Occipital lobe (tissue), 2 donors: ENCODE measurements around the gene DUOX2. TPM values are rescaled to one million over a fixed set of nuclear protein-coding genes. Genes with fewer than 3 reads are reported as not detected.

Experiments
- DNase-seq: peaks from one replicate; lab custom pipeline; 2025; lab: John Stamatoyannopoulos, UW
- total RNA-seq: library from RNA; depleted of rRNA; stranded (reverse); fragments of >200 nt; gene quantifications from one replicate; pipeline ENCODE4 v1.2.3, GENCODE V29; 2014

Gene DUOX2
- total RNA-seq: not detected

GRCh38 chr15:45114076-45114750 is at the start of gene DUOX2, which contains the start of gene DUOXA2:
DUOX2 (minus strand) TSS chr15:45114172; CDS start chr15:45113411, 761 bp downstream.
DUOXA2 (plus strand) TSS chr15:45114326; CDS start chr15:45114606, 280 bp downstream.
- no peak for DNase-seq

- no peak for DNase-seq
These were observed 49.5 kb upstream of the DUOX2 start for GRCh38 chr15:45163508-45163856.

- DNase-seq: peak; percentile 60
These were observed 49.0 kb upstream of the DUOX2 start for GRCh38 chr15:45162771-45163507.

DNA sequence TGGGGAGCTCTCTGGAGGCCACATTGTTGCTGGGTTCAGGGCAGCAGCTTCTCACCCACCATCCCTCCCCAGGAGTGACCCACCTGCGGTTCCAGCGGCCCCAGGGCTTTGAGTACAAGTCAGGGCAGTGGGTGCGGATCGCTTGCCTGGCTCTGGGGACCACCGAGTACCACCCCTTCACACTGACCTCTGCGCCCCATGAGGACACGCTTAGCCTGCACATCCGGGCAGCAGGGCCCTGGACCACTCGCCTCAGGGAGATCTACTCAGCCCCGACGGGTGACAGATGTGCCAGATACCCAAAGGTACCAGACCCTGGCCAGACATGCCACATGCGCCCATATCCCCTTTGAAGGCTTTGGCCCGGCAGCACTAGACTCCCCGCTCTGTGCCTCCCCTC is 47.7 kb upstream of the DUOX2 start:
- DNase-seq: no peak

DNA sequence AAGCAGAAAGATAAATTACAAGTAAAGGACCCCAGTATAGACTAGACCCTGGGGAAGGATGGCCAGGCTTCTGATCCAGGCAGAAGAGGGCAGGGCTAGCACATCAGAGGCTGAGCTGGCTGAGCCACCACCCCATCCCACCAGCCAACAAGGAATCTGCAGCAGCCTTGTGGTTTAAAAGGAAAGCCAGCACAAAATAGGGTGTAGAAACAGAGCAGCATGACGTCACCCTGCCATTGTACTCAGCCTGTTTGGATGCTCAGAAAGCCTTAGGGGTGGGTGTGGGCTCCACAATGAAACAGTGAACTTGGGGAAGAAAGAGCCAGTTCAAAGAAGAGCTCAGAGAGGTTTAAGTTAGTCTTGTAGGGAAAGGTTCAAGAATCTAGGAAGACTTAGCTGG is 44.0 kb upstream of the DUOX2 start:
- peak; percentile 31 for DNase-seq

GRCh38 chr15:45156744-45157455 is 42.9 kb upstream of the DUOX2 start:
- no peak for DNase-seq

DNA sequence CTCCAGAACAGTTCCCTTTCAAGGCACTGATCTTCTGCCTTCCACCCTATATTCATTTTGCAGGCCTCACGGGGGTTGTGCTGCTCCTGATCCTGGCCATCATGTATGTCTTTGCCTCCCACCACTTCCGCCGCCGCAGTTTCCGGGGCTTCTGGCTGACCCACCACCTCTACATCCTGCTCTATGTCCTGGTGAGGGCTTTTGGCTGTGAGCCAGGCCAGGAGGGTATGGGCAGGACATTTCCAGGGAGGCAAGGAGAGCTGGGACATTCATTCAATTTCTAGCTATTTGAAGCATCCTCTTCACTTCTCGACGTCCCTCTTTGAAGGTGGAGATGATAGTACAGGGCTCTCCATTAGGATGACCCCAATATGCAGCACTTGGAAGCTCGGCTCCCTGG is 41.8 kb upstream of the DUOX2 start:
- no peak for DNase-seq

DNA sequence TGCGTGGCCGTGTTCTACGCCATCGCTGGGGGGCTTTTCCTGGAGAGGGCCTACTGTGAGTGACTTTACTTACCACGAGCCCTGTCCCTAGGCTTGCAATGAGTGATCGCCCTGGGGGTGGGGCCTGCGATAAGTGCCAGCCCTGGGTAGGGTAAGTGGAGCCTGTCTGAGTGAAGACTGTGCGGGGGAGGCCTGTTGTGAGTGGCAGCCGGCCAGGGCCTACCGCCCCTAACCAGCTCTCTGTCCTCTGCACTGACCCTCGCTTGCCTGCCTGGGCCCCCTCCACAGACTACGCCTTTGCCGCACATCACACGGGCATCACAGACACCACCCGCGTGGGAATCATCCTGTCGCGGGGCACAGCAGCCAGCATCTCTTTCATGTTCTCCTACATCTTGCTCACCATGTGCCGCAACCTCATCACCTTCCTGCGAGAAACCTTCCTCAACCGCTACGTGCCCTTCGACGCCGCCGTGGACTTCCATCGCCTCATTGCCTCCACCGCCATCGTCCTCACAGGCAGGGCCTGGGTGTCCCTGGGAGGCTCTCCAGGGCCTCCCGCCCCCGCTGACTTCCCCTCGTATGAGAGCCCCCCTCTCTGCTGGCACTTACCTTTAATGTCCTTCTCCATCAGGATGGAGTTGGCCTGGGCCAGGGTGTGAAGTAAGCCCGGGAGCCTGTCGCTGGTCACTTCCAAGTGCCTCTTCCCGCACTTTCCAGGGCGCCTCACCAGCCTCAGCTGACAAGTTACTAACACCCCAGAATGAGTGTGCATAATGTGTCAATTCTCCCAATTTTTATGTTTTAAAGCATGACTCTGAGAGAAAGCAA is 38.2 kb upstream of the DUOX2 start:
- DNase-seq: no peak

DNA sequence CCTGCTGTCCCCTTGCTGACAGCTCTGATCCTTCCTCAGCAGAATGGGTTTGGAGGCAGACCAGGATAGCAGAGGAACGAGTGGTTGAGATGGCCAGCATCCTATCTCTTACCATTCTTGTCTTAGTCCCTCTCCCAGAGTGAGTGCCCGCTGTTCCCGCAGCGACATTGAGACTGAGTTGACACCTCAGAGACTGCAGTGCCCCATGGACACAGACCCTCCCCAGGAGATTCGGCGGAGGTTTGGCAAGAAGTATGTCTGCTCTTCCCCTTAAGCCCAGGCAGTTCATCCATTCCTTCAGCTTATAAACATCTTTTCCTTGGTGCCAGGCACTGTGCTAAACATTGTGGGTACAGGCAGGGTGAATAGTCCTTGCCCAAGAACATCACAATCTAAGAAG is 37.0 kb upstream of the DUOX2 start:
- no peak for DNase-seq

DNA sequence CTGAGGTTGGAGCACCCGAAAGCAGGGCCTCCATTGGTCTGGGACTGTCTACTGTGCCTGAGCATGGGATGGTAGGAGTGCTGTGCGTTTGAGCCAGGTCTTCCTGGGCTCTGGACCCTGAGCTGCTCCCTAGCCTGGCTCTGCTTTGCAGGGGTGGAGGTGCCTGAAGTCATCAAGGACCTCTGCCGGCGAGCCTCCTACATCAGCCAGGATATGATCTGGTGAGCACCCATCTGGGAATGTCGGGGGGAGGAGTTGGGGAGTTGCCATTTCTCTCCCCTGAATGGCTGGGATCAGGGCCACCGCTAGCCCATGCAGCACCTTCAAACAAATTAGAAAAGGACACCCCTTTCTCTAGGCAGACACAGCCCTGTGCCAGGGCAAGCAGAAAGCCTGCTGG is 36.5 kb upstream of the DUOX2 start:
- no peak for DNase-seq

DNA sequence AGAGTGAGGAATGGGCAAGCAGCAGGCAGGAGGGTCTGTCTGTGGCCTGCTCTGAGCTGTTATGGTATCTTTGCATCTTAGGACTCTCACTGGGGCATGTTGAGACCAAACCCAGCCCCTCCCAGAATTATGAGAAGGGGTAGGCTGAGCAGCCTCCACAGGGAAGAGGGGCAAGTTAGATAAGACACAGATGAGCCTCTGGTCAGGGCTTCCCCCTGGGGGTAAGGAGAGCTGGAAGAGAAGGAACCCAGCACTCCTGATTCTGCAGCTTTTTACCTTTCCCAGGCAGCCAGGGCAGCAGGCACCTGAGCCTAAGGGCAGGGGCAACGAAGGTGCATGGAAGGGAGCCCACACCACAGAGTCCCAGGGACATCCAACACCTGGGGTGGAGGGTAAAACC is 35.1 kb upstream of the DUOX2 start:
- DNase-seq: no peak

GRCh38 chr15:45148076-45149059 is 34.4 kb upstream of the DUOX2 start:
- no peak for DNase-seq

- DNase-seq: no peak
These were observed 33.6 kb upstream of the DUOX2 start for GRCh38 chr15:45147606-45148005.

GRCh38 chr15:45146405-45146804 is 32.4 kb upstream of the DUOX2 start:
- no peak for DNase-seq

GRCh38 chr15:45144775-45145174 is 30.8 kb upstream of the DUOX2 start:
- no peak for DNase-seq

DNA sequence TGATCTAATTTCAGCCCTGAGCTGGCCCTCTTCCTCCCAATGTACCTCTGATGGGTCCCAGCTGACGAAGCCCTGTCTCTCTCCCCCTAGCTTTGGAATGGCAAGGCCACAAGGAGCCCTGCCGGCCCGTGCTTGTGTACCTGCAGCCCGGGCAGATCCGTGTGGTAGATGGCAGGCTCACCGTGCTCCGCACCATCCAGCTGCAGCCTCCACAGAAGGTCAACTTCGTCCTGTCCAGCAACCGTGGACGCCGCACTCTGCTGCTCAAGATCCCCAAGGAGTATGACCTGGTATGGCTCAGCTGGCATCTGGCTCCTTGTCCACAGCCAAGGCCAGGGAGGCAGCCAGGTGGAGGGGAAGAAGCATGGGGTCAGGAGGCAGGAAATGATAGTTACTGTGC is 30.0 kb upstream of the DUOX2 start:
- DNase-seq: no peak

- no peak for DNase-seq
These were observed 29.1 kb upstream of the DUOX2 start for GRCh38 chr15:45143056-45143455.

DNA sequence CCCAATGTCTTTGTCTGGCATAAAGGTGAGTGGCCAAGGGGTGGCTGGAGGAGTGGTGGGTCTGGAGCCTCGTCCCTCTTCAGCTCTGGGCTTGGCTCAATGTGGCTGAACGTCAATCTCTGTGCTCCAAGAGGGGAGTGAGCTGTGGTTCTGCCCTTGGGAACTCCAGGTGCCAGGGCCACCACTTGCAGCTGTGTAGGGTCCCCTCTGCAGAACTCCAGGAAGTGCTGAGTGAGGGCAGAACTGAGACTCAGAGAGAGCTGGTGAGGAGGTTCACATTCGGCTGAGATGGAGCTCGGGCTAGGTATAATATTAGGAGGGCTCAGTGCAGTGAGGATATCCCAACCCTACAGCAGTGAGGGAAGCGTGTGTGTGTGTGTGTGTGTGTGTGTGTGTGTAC is 27.4 kb upstream of the DUOX2 start:
- DNase-seq: no peak

GRCh38 chr15:45140557-45141250 is 26.7 kb upstream of the DUOX2 start:
- no peak for DNase-seq

GRCh38 chr15:45139770-45140169 is 25.8 kb upstream of the DUOX2 start:
- no peak for DNase-seq
